Mucosa of descending colon (tissue), 3 donors: ENCODE results near the gene STK32C. TPM values are rescaled to one million over a fixed set of nuclear protein-coding genes. Genes with fewer than 3 reads are reported as not detected.

ENCODE experiments used
- ATAC-seq: fragments of 200-7000 bp; cut with Tn5 transposase; one replicate; pipeline ENCODE4 v1.9.1; 2020; ENCODE audit warnings: mild to moderate bottlenecking, moderate library complexity
- DNase-seq, 3 donors: peaks; one replicate each; pipeline ENCODE4 v3.0.0-alpha.2; 2020
- H3K36me3 ChIP-seq: fragments of 200-600 bp; one replicate; pipeline ENCODE4 v1.8.0; 2021; ENCODE audit warnings: low read depth, mild to moderate bottlenecking
- H3K4me1 ChIP-seq: fragments of 200-600 bp; one replicate; pipeline ENCODE4 v1.8.0; 2021; ENCODE audit warnings: low read depth, mild to moderate bottlenecking
- H3K4me3 ChIP-seq: fragments of 200-600 bp; one replicate; pipeline ENCODE4 v1.8.0; 2021; ENCODE audit warnings: mild to moderate bottlenecking
- H3K9me3 ChIP-seq: fragments of 200-600 bp; one replicate; pipeline ENCODE4 v1.8.0; 2021; ENCODE audit warnings: mild to moderate bottlenecking
- CTCF ChIP-seq: fragments of 200-600 bp; IDR thresholded peaks from one replicate; pipeline ENCODE4 v1.8.0; 2022; ENCODE audit warnings: antibody characterized with exemption, mild to moderate bottlenecking
- intact Hi-C, 2 donors: fragments of 100-400 bp; cut with DNase I in 1 of 2; cut with micrococcal nuclease in 1 of 2; formaldehyde crosslinking; loops; one replicate each; pipeline versions ENCODE4 v1.11.0 to v1.11.1; 2022; cut with DNase I, micrococcal nuclease
- total RNA-seq, 3 donors: library from RNA; stranded (reverse); fragmentation: NEBNext Ultra II Directional in 2 of 3; extraction: Animal tissue kit (Norgen Biotek cat#: 25700) in 2 of 3; gene quantifications; one replicate each; pipeline versions ENCODE4 v1.2.1 to v1.2.4, GENCODE V29; 2021 to 2023
- donor health status: DM: no; HTN: no; CAD: no; lungs with moderate emphysema.
- donor health status: DM: no; HTN: no; CAD: no.
- donor health status: DM: no; HTN: yes; CAD: no.

STK32C gene
- total RNA-seq, 3 donors from 2014 or later, result 4.5 to 11.5 (median 11.1) TPM

GRCh38 chr10:132266594-132267161, 41.1 kb downstream of the STK32C start:
- H3K4me1 ChIP-seq, result no peaks in the 10 kb centered on the region
- peak in 1 of 3 donors; percentile 41 for DNase-seq
- intact Hi-C loops, result no loop called here
- no peak for ATAC-seq
- H3K36me3 ChIP-seq, result no peaks in the 10 kb centered on the region
- no peak for TF ChIP-seq CTCF
- no peaks in the 10 kb centered on the region for H3K9me3 ChIP-seq
- no peak overlapping the region for H3K4me3 ChIP-seq

- intact Hi-C loops, result no loop called here
- ATAC-seq, result no peak
Measured at GRCh38 chr10:132265890-132266496, 41.8 kb downstream of the STK32C start.

GRCh38 chr10:132264966-132265889, 42.5 kb downstream of the STK32C start:
- TF ChIP-seq CTCF, result no peak
- Histone ChIP-seq H3K36me3 (no peaks in the 10 kb centered on the region), H3K9me3 (no peaks in the 10 kb centered on the region), H3K4me1 (no peaks in the 10 kb centered on the region), H3K4me3 (no peak overlapping the region)
- no peak for ATAC-seq
- intact Hi-C loops, result no loop called here
- peak in 1 of 3 donors; percentile 25 for DNase-seq

More at GRCh38 chr10:132265890-132266496, 41.8 kb downstream of the STK32C start:
- no peaks in the 10 kb centered on the region for H3K9me3 ChIP-seq
- DNase-seq, result peak in 1 of 3 donors; percentile 6
- H3K36me3 ChIP-seq, result no peaks in the 10 kb centered on the region
- no peak overlapping the region for H3K4me3 ChIP-seq
- TF ChIP-seq CTCF, result no peak
- H3K4me1 ChIP-seq, result no peaks in the 10 kb centered on the region

GRCh38 chr10:132264306-132264950, 43.3 kb downstream of the STK32C start:
- no peaks in the 10 kb centered on the region for H3K36me3 ChIP-seq
- ATAC-seq (no peak), DNase-seq (peak in 1 of 3 donors; percentile 27)

More at GRCh38 chr10:132264306-132264950, 43.3 kb downstream of the STK32C start:
- intact Hi-C loops, result no loop called here
- no peak overlapping the region for H3K4me3 ChIP-seq
- H3K4me1 ChIP-seq, result no peaks in the 10 kb centered on the region
- no peaks in the 10 kb centered on the region for H3K9me3 ChIP-seq
- TF ChIP-seq CTCF, result no peak
